HepG2 (cell line): ENCODE results near the gene NEURL1B. TPM values are rescaled to one million over a fixed set of nuclear protein-coding genes. Genes with fewer than 3 reads are reported as not detected.
A peak's percentile ranks its signal among the peaks of the same experiment; 100 is the strongest.

Experiments
- DNMT1 ChIP-seq: sonication (generic); formaldehyde crosslinking; IDR thresholded peaks from 2 replicates; pipeline ENCODE4 v1.5.1; 2020; ENCODE audit warnings: mild to moderate bottlenecking, missing genetic modification reagents
- FOXA1 ChIP-seq, 2 experiments: fragments of 450-650 bp in 1 of 2; sonication (generic) in 1 of 2; formaldehyde crosslinking in 1 of 2; IDR thresholded peaks; 2 replicates each; pipeline versions ENCODE4 v1.4.0 to v1.6.1; 2016 to 2020; ENCODE audit warnings: missing genetic modification reagents in 1 of 2
- GATAD1 ChIP-seq: IDR thresholded peaks from 2 replicates; pipeline ENCODE4 v1.6.1; 2016; ENCODE audit warnings: missing genetic modification reagents, missing compliant biosample characterization
- HOXA5 ChIP-seq: sonication (generic); formaldehyde crosslinking; IDR thresholded peaks from 2 replicates; pipeline ENCODE4 v1.4.0; 2020; ENCODE audit warnings: missing genetic modification reagents
- ISL2 ChIP-seq: sonication (generic); formaldehyde crosslinking; IDR thresholded peaks from 2 replicates; pipeline ENCODE4 v1.5.0; 2020; ENCODE audit warnings: missing genetic modification reagents
- MEF2D ChIP-seq: sonication (generic); formaldehyde crosslinking; IDR thresholded peaks from 2 replicates; pipeline ENCODE4 v1.5.1; 2020; ENCODE audit warnings: mild to moderate bottlenecking, missing genetic modification reagents
- PAWR ChIP-seq: sonication (generic); formaldehyde crosslinking; IDR thresholded peaks from 2 replicates; pipeline ENCODE4 v1.4.0; 2020; ENCODE audit warnings: missing genetic modification reagents, mild to moderate bottlenecking, borderline replicate concordance
- RXRB ChIP-seq: IDR thresholded peaks from 2 replicates; pipeline ENCODE4 v1.6.1; 2016; ENCODE audit warnings: borderline replicate concordance, missing genetic modification reagents, missing compliant biosample characterization
- SIN3A ChIP-seq: IDR thresholded peaks from 2 replicates; pipeline ENCODE4 v1.6.1; 2011; ENCODE audit warnings: low read depth, mild to moderate bottlenecking, control low read depth, low read length, borderline replicate concordance
- SOX13 ChIP-seq, 3 experiments: fragments of 450-650 bp in 1 of 3; sonication (generic) in 1 of 3; formaldehyde crosslinking in 1 of 3; IDR thresholded peaks in 2 of 3; conservative IDR thresholded peaks in 1 of 3; 2 replicates each; pipeline versions ENCODE4 v1.5.0 to v1.6.1; 2016 to 2020; ENCODE audit warnings: antibody characterized with exemption in 1 of 3, mild to moderate bottlenecking in 1 of 3, missing compliant biosample characterization in 1 of 3, missing genetic modification reagents in 1 of 3, moderate library complexity in 1 of 3
- SPEN ChIP-seq: sonication (generic); formaldehyde crosslinking; IDR thresholded peaks from 2 replicates; pipeline ENCODE4 v1.5.1; 2020; ENCODE audit warnings: low read depth, mild to moderate bottlenecking, missing genetic modification reagents
- TARDBP ChIP-seq: sonication (generic); formaldehyde crosslinking; IDR thresholded peaks from 2 replicates; pipeline ENCODE4 v1.8.0; 2022; ENCODE audit warnings: mild to moderate bottlenecking, missing genetic modification reagents
- TEAD2 ChIP-seq: sonication (generic); formaldehyde crosslinking; IDR thresholded peaks from 2 replicates; pipeline ENCODE4 v1.9.0; 2021; ENCODE audit warnings: missing genetic modification reagents
- ZNF350 ChIP-seq: sonication (generic); formaldehyde crosslinking; IDR thresholded peaks from 2 replicates; pipeline ENCODE4 v1.4.0; 2020; ENCODE audit warnings: mild to moderate bottlenecking, low read depth, missing genetic modification reagents, borderline replicate concordance
- ZNF580 ChIP-seq: IDR thresholded peaks from 2 replicates; pipeline ENCODE4 v1.6.1; 2016; ENCODE audit warnings: low read depth, borderline replicate concordance
- ZNF691 ChIP-seq: sonication (generic); formaldehyde crosslinking; IDR thresholded peaks from 2 replicates; pipeline ENCODE4 v1.4.0; 2020; ENCODE audit warnings: missing genetic modification reagents, low read depth, mild to moderate bottlenecking, borderline replicate concordance
- ZSCAN9 ChIP-seq: IDR thresholded peaks from 2 replicates; pipeline ENCODE4 v1.6.1; 2016; ENCODE audit warnings: borderline replicate concordance
- polyA plus RNA-seq, 8 experiments: library from polyadenylated mRNA; depleted of rRNA in 3 of 8; stranded (reverse) in 7 of 8; unstranded in 1 of 8; fragments of >200 nt; fragmentation: Illumina TruSeq in 4 of 8; extraction: Trizol in 4 of 8; gene quantifications; 2 replicates each; pipeline versions ENCODE4 v1.2.1 to v1.2.3, GENCODE V29; 2011 to 2016; ENCODE audit warnings: low read depth in 4 of 8, missing spikeins in 1 of 8, mixed read lengths in 1 of 8; ENCODE audit not compliant: insufficient read depth in 1 of 8
- total RNA-seq, 5 experiments: library from RNA; depleted of rRNA; stranded (reverse); fragments of >200 nt; fragmentation: Illumina TruSeq; extraction: Trizol; gene quantifications; 2 replicates each; pipeline ENCODE4 v1.2.3, GENCODE V29; 2016; ENCODE audit warnings: low read depth in 1 of 5
- TF ChIP-seq, protein P1 (sequence below): IDR thresholded peaks from 2 replicates; pipeline ENCODE4 v1.6.1; 2016
- TF ChIP-seq, protein P2 (sequence below): sonication (generic); formaldehyde crosslinking; conservative IDR thresholded peaks from 2 replicates; pipeline ENCODE4 v1.4.0; 2020; ENCODE audit warnings: mild to moderate bottlenecking, missing genetic modification reagents, moderate library complexity
- TF ChIP-seq, protein P3 (sequence below): sonication (generic); formaldehyde crosslinking; IDR thresholded peaks from 2 replicates; pipeline ENCODE4 v1.4.0; 2020; ENCODE audit warnings: missing genetic modification reagents, borderline replicate concordance

NEURL1B gene
- total and polyA plus RNA-seq, 2 of the 13 experiments (the other 11 are each of a cell fraction or from before 2014, with no cell fraction given): 0.09 to 0.13 TPM

GRCh38 chr5:172714491-172715420 lies 73.7 kb downstream of the NEURL1B start (continued):
- TF ChIP-seq, protein P1, sequence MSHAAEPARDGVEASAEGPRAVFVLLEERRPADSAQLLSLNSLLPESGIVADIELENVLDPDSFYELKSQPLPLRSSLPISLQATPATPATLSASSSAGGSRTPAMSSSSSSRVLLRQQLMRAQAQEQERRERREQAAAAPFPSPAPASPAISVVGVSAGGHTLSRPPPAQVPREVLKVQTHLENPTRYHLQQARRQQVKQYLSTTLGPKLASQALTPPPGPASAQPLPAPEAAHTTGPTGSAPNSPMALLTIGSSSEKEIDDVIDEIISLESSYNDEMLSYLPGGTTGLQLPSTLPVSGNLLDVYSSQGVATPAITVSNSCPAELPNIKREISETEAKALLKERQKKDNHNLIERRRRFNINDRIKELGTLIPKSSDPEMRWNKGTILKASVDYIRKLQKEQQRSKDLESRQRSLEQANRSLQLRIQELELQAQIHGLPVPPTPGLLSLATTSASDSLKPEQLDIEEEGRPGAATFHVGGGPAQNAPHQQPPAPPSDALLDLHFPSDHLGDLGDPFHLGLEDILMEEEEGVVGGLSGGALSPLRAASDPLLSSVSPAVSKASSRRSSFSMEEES (CRISPR knock-in tag): peak; percentile 96
- TF ChIP-seq ZSCAN9 (CRISPR knock-in tag): peak; percentile 78
- no peak for TF ChIP-seq PAWR
- TF ChIP-seq GATAD1 (CRISPR knock-in tag): peak; percentile 65
- TF ChIP-seq MEF2D (CRISPR knock-in tag): peak; percentile 91
- TF ChIP-seq RXRB (CRISPR knock-in tag): peak; percentile 93
- TF ChIP-seq SOX13 (IDR thresholded peaks at IDR 0.05): no peak
- peak in 1 of 2 experiments; percentile 52; a peak in 1 of 4 replicates for TF ChIP-seq SOX13 (CRISPR knock-in tag; conservative IDR thresholded peaks at IDR 0.05 in 1 of 2, IDR thresholded peaks at IDR 0.05 in 1 of 2)
- 0 out of 2 replicates have a peak, but pooled peaks have one; percentile 23 for TF ChIP-seq ZNF691 (CRISPR knock-in tag)
- peak; percentile 10; the same call in 1 of the 2 replicates for TF ChIP-seq ZNF580
- TF ChIP-seq TEAD2 (CRISPR knock-in tag): no peak
- peak; percentile 43; the same call in 1 of the 2 replicates for TF ChIP-seq ZNF350
- peak; percentile 52; the same call in 1 of the 2 replicates for TF ChIP-seq ISL2 (CRISPR knock-in tag)
- peak; percentile 71; the same call in 1 of the 2 replicates for TF ChIP-seq TARDBP (CRISPR knock-in tag)
- TF ChIP-seq, protein P2, sequence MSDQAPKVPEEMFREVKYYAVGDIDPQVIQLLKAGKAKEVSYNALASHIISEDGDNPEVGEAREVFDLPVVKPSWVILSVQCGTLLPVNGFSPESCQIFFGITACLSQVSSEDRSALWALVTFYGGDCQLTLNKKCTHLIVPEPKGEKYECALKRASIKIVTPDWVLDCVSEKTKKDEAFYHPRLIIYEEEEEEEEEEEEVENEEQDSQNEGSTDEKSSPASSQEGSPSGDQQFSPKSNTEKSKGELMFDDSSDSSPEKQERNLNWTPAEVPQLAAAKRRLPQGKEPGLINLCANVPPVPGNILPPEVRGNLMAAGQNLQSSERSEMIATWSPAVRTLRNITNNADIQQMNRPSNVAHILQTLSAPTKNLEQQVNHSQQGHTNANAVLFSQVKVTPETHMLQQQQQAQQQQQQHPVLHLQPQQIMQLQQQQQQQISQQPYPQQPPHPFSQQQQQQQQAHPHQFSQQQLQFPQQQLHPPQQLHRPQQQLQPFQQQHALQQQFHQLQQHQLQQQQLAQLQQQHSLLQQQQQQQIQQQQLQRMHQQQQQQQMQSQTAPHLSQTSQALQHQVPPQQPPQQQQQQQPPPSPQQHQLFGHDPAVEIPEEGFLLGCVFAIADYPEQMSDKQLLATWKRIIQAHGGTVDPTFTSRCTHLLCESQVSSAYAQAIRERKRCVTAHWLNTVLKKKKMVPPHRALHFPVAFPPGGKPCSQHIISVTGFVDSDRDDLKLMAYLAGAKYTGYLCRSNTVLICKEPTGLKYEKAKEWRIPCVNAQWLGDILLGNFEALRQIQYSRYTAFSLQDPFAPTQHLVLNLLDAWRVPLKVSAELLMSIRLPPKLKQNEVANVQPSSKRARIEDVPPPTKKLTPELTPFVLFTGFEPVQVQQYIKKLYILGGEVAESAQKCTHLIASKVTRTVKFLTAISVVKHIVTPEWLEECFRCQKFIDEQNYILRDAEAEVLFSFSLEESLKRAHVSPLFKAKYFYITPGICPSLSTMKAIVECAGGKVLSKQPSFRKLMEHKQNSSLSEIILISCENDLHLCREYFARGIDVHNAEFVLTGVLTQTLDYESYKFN (CRISPR knock-in tag): peak; percentile 96
- TF ChIP-seq DNMT1 (CRISPR knock-in tag): 0 out of 2 replicates have a peak, but pooled peaks have one; percentile 39
- TF ChIP-seq FOXA1 (IDR thresholded peaks at IDR 0.05): no peak
- peak; percentile 36; the same call in 1 of the 2 replicates for TF ChIP-seq FOXA1 (CRISPR knock-in tag; IDR thresholded peaks at IDR 0.05)
- TF ChIP-seq HOXA5 (CRISPR knock-in tag): peak; percentile 72
- TF ChIP-seq, protein P3, sequence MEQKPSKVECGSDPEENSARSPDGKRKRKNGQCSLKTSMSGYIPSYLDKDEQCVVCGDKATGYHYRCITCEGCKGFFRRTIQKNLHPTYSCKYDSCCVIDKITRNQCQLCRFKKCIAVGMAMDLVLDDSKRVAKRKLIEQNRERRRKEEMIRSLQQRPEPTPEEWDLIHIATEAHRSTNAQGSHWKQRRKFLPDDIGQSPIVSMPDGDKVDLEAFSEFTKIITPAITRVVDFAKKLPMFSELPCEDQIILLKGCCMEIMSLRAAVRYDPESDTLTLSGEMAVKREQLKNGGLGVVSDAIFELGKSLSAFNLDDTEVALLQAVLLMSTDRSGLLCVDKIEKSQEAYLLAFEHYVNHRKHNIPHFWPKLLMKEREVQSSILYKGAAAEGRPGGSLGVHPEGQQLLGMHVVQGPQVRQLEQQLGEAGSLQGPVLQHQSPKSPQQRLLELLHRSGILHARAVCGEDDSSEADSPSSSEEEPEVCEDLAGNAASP (CRISPR knock-in tag): 0 out of 2 replicates have a peak, but pooled peaks have one; percentile 20
- no peak for TF ChIP-seq SIN3A
- peak; percentile 93 for TF ChIP-seq SPEN (CRISPR knock-in tag)
